GM18868 (cell line): Measurements from ENCODE around the gene KRTAP10-9.
"Not testable (repeated sequence)": the region's sequence is repeated elsewhere in the genome, so short reads cannot be mapped to it uniquely, and the experiment has no call there.

ENCODE experiments used
- ATAC-seq: cut with Tn5 transposase; IDR thresholded peaks from one replicate; pipeline ENCODE4 v1.9.1; 2021; ENCODE audit warnings: mild to moderate bottlenecking, moderate library complexity; ENCODE audit not compliant: unreplicated experiment

The KRTAP10-9 gene

DNA sequence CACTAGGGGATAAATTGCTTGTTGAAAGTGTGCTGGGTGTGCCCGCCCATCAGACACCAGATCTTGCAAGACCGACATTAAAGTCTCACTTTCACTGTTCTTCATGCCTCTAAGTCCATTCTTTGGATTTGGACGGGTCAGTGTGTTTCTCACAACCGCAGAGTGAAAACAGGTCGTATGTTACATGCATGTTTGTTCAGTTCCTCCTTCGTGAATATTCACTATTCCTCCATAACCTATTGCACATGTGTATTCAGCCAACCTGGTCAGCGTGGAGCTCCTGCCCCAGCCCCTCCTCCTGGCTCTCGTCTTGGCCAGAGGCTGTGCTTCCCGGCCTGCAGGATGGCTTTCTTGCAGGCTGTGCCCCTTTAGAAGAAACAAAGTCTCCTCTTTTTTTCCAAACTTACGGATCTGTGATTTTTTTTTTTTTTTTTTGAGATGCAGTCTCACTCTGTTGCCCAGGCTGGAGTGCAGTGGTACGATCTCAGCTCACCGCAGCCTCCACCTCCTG is 32.4 kb upstream of the KRTAP10-9 start:
- ATAC-seq, result no peak

DNA sequence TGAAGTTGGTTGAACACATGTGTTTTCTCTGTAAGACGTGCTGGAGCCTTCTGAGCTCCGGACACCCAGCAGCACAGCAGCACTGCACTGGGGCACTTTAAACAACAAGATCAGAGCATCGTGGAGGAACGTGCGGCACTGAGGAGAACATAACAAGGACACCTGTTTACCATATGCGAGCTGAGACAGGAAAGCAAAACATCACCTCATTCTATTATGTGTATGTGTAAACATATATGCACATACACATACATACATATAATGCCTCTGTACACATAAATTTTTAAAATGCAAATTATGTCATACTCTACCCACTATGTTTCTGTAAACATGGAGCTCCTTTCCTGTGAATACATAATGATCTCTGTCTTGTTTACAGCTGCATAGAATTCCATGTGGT is 31.4 kb upstream of the KRTAP10-9 start:
- ATAC-seq, result no peak

DNA sequence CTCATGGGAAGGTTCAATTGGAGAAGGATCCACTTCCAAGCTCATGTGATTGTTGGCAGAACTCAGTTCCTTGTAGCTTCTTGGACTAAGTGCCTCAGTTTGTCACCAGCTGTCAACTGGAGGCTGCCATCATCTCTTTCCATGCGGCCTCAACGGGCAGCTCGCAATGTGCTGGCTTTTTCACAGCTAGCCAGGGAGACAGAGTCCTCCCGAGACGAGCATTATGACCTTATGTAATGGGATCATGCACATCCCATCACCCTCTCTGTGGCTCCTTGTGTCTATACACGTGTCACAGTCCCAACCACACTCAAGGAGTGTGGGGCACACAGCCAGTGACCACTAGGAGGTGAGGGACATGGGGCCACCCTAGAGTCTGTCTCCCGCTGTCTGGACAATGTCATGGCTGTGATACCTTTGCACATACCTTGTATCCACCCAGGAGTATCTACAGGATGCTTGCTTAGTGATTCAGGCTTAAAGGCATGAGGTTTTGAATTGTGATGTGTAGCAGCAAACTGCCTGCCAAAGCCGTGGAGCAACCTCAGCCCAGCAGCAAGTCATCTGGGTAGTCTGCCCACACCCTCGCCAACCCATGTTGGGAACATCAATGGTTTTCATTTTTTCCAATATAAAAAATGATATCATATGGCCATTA is 30.7 kb upstream of the KRTAP10-9 start:
- ATAC-seq, result no peak

DNA sequence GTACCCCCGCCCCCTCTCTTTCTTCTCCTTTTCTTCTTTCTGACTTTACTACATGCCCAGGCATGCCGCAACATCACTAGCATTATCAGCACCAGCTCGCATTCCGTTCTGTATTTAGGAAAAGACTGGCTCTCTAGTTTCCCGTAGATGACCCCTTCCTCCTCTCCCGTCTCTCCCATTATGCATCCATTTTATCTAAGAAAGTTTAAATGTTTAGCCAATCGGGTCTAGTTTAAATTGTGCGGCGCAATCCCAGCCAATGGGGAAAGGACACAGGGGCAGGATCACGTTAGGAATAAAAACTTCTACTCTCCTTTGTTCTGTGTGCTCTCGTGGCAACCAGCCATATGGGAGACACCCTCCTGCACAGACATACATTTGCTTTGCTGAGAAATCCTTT is 28.8 kb upstream of the KRTAP10-9 start:
- no peak for ATAC-seq

DNA sequence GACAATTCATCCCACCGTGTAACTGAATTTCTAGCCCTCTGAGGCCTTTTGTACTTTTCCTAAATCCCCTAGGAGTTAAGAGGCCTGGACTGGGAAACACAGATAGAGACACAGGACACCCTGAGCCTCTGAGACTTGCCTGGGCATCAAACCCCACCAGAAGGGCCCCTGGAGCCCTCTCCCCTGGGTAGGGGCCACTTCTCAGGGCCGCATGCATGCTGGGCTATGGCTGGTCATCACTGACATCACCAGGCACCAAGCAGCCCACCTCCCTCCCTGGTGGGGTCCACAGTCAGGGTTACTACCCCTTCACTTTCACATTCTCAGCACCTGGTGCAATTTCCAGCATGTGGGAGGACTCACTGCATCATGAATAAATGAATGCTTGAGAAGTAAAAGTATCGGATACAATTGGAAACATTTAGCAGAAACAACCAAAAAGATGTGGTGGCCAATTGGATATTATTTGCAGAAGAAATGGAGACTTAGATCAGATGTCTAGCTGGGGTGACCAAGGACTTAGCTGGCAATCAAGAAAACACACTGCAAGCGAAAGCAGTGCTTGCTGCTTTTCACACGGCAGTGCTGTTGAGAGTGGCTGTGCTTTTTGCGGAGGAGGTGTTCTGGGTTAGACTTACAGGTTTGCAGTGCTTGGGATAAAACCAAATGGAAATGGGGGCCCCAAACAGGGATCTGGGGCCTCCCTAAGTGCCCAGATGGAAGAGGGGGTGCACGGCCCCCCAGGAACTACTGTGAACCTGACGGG is 27.4 kb upstream of the KRTAP10-9 start:
- no peak for ATAC-seq

DNA sequence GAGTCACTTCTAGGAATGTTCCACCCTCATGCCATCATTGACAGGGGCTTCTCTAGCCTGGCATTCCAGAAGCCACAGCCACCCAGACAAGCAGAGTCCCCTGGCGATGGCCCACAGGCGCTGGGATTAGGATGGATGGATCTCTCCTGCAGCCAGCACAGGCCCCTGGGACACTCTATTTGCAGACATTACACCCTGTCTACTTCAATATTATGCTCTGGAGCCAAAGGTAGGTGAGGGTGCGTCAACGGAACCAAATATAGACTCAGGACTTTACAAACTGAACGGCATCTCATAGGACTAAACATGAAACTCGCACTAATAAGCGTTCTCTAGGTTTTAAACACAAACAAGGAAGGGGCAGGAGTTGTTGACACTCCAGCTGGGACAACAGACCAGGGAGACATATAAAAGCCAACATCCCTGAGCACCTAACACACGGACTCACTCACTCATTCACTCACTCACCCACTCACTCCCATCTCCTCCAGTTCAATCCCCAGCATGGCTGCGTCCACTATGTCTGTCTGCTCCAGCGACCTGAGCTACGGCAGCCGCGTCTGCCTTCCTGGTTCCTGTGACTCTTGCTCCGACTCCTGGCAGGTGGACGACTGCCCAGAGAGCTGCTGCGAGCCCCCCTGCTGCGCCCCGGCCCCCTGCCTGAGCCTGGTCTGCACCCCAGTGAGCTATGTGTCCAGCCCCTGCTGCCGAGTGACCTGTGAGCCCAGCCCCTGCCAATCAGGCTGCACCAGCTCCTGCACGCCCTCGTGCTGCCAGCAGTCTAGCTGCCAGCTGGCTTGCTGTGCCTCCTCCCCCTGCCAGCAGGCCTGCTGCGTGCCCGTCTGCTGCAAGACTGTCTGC is 26.5 kb upstream of the KRTAP10-9 start, which contains the start of gene KRTAP10-7:
Gene KRTAP10-7, plus strand, starts transcription at position 480 of the 861 bp plus-strand sequence. Its CDS starts 25 bp downstream, at position 505.
- ATAC-seq, result not testable (repeated sequence)

DNA sequence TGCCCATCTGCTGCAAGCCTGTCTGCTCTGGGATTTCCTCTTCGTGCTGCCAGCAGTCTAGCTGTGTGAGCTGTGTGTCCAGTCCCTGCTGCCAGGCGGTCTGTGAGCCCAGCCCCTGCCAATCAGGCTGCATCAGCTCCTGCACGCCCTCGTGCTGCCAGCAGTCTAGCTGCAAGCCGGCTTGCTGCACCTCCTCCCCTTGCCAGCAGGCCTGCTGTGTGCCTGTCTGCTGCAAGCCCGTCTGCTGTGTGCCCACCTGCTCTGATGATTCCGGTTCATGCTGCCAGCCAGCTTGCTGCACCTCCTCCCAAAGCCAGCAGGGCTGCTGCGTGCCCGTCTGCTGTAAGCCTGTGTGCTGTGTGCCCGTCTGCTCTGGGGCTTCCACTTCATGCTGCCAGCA is 25.8 kb upstream of the KRTAP10-9 start:
- not testable (repeated sequence) for ATAC-seq

DNA sequence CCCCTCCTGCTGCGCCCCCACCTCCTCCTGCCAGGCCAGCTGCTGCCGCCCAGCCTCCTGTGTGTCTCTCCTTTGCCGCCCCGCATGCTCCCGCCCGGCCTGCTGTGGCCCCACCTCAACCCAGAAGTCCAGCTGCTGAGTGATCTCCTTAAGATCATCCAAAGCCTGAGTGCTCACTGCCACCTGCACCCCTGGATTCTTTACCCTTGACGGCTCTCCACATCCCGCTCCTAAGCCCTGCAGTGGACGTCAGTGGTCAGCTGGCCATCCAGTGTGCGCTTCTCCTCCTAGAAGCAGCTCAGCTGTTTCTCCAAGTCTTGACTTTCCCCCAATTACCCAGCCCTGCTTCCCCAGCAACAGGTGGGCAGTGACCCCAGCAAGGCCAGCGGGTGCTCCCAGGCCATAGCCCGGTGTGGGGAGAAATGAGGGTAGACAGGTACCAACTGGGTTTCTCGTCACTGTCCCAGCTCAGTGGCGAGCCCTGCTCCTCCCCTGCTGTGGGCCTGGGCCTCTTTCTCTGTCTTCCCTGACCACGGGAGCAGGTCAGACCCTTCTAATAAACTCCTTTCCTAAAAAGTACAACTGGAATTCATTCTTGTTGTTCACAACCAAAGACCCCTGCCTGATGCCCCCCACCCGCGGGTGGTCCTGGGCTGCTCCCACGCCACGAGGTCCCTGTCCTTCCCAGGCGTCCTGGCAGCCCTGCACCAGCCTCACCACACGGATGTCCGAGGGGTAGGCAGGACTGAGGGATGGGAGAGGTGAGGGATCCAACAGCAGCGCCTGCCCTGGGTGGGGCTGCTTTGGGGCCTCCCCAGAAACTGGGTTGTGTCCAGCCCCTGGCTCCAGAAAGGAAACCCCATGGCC is 25.1 kb upstream of the KRTAP10-9 start:
- ATAC-seq, result no peak

DNA sequence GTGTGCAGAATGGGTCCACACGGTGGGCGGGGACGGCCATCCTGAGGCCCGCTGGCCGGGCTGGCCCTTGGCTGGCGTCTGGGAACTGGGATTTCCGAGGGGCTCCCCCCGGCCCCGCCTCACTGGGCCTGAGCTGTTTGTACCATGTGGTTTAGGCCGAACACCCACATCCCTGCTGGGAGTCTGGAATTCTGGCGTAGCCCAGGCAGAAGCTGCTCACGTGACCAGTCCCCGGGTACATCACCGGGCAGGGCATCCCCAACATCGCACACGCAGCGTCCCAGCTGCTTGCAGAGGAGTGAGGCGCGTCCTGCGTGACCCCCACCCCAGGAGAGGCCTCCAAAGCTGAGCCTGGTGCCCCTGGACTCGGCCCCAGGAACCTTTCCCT is 24.4 kb upstream of the KRTAP10-9 start:
- no peak for ATAC-seq

DNA sequence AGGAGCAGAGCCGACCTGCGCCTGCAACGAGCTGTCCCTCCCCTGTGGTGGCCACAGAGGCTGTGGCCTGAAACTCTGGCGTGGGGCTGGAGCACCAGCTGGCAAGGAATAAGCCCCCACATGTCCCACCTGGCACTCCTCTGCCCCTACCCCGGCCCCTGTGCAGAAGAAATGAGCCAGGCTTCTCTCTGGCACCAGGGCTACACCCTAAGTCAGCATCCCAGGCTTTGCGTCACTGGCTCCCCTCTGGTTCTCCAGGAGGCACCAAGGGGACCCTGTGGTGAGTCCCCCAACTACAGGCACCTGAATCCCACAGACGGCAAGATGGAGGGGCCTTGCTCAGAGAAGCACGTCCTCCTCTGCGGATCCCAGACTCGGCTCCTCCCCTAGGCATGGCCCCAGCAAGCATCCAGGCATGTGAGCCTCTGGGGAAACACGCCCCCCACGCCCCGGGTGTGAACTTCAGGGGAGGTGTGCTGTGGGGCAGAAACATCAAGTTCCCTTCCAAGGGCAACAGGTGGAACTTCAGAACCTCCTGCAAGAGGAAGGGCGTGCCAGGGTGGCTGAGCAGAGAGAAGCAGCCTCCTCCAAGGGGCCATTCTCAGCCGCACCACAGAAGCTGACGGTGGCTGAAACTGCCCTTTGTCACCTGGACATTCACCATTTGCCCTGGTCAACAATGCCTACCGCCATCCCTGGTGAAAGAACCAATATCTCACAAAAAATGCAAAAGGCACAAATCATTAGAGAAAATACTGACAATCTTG is 23.6 kb upstream of the KRTAP10-9 start:
- no peak for ATAC-seq

DNA sequence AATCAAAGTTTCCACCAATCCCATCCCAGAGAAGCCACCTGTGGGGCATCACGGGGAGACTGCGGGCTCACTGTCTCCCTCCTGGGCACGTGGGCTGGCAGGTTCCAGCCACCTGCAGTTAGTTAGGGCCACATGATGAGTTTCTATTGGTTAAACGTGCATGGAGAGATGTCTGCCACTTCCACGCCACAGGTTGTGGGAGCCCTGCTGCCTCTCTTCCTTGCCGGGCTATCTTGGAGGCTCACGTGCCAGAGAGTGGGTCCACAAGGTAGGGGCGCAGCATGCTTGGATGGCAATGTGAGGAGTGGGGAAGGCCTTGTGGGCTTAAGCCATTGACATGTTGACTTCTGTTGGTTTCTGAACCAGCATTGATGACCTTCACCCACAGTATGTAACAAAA is 23.0 kb upstream of the KRTAP10-9 start:
- no peak for ATAC-seq

DNA sequence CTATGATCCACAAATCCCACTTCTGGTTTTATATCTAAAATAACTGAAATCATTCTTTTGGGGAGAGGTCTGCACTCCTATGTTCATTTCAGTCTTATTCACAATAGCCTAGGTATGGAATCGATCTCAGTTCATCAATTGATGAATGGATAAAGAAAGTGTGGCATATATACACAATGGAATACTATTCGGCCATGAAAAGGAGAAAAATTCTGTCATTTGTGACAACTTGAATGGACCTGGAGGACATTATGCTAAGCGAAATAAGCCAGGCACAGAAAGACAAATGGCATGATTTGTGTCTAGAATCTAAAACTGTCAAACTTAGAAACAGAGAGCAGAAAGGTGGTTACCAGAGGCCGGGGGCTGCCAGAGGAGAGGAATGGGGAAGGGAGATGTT is 20.4 kb upstream of the KRTAP10-9 start:
- no peak for ATAC-seq

DNA sequence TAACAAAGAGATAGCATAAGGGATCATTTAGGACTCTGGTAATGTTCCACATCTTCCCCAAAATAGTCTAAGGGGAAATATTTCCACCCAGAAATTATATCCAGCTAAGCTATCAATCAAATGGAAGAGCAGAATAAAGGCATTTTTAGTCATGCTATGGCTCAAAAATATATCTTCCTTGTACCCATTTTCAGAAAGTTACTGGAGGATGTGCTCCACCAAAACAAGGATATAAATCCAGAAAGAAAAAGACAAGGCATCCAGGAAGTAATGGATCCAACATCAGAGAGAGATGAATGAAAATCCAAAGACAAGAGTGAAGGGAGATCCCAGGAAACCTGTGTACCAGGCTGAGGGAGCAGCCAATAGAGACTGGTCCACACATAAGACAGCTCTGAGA is 17.7 kb upstream of the KRTAP10-9 start:
- ATAC-seq, result no peak

DNA sequence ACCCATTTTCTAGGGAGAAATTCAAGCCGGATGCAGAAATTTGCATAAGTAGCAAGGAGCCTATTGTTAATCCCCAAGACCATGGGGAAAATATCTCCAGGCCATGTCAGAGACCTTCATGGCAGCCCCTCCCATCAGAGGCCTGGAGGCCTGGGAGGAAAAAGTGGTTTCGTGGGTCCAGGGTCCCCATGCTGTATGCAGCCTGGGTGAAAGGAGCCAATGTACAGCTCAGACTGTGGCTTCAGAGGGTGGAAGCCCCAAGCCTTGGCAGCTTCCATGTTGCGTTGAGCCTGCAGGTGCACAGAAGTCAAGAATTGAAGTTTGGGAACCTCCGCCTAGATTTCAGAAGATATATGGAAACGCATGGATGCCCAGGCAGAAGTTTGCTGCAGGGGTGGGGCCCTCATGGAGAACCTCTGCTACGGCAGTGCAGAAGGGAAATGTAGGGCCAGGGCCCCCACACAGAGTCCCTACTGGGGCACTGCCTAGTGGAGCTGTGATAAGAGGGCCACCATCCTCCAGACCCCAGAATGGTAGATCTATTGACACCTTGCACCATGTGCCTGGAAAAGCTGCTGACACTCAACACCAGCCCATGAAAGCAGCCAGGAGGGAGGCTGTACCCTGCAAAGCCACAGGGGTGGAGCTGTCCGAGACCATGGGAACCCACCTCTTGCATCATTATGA is 16.6 kb upstream of the KRTAP10-9 start:
- not testable (repeated sequence) for ATAC-seq

DNA sequence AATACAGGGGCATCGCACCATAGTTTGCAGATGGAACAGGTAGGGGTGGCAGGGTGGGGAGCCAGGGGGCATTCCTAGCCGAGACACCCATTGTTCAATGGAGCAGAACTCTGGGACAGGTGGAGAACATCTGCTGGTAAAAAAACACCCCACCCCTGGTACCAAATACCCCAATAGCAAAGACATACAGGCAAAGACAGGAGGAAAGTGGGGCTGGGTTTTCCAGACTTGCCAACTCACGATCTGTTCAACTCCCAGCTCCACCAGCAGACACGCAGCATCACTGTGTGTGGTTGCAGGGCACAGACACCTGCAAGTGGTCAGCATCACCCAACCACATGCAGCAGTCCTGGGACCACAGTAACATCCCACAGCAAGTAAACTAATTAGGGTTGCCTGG is 15.3 kb upstream of the KRTAP10-9 start:
- ATAC-seq, result no peak

DNA sequence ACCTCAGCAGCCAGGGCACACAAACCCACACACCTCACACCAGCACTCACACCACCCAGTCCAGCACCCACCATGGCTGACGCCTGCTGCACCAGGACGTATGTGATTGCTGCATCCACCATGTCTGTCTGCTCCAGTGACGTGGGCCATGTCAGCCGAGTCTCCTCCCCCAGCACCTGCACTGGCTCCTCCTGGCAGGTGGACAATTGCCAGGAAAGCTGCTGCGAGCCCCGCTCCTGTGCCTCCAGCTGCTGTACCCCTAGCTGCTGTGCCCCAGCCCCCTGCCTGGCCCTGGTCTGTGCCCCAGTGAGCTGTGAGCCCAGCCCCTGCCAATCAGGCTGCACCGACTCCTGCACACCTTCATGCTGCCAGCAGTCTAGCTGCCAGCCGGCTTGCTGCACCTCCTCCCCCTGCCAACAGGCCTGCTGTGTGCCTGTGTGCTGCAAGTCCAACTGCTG is 14.8 kb upstream of the KRTAP10-9 start, which contains the start of gene KRTAP10-8:
Gene KRTAP10-8, plus strand, starts transcription at position 51 of the 458 bp plus-strand sequence. Its CDS starts 22 bp downstream, at position 73.
- ATAC-seq, result no peak

DNA sequence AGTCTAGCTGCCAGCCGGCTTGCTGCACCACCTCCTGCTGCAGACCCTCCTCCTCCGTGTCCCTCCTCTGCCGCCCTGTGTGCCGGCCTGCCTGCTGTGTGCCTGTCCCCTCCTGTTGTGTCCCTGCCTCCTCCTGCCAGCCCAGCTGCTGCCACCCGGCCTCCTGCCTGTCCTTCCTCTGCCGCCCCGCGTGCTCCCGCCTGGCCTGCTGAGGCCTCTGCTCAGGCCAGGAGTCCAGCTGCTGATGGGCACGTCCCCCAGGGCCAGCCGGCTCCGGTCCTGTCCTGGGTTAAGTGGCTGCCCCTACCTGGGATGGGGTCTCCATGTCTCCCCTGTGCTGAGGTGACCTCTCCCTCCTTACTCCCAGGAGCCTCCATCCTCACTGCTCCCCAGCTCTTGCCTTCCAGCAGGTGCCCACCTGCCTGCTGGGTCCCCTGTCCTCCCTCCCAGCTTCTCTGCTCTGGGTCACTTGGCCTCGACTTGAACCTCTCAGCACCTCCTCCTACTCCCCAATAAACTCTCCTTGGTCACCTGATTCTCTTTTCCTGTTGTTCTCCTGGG is 14.1 kb upstream of the KRTAP10-9 start:
- no peak for ATAC-seq

DNA sequence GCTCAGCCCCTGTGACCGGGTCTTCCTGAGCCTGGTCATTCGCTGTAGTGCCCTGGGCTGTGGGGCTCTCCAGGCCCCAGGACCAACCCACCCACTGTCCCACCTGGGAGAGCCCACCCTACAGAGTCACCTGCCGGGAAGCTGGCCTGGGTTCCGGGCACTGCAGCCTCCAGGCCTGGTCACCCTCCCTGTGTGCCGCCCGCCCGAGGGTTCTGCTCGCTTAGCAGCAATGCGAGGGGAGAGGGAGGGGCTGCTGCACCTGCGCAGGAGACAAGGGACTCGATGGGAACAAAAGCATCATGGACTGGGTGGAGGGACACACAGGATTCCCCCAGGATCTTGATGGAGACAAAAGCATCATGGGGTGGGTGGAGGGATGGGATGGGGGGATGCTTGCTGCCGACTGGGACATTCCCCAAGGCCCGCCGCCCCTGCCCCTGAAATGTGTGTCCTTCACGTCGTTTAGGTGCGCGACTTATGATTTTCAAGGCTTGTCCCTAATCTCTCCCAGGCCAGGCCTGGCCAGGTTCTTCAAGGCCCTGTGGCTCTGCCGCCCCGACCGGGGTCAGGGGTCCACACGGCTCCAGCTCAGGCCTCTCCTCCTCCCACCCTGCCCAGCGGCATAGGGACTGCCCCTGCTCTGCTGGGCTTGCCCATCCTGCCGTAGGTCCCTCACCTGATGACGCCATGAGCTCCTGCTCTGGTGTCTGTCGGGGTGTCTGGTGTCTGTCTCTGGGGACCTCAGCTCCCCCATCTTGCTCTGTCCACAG is 13.3 kb upstream of the KRTAP10-9 start:
- ATAC-seq, result no peak
